HepG2 (cell line): Measurements from ENCODE around the gene OPRL1. TPM values are rescaled to one million over a fixed set of nuclear protein-coding genes. Genes with fewer than 3 reads are reported as not detected.

Experiments
- BHLHE40 ChIP-seq: IDR thresholded peaks from 2 replicates; pipeline ENCODE4 v1.6.1; 2011; ENCODE audit warnings: low read length, improper control_type of control experiment
- CENPBD1 ChIP-seq: sonication (generic); formaldehyde crosslinking; IDR thresholded peaks from 2 replicates; pipeline ENCODE4 v1.8.0; 2022; ENCODE audit warnings: missing genetic modification reagents, low read depth, mild to moderate bottlenecking, borderline replicate concordance
- CERS6 ChIP-seq: sonication (generic); formaldehyde crosslinking; IDR thresholded peaks from 2 replicates; pipeline ENCODE4 v1.5.0; 2020; ENCODE audit warnings: missing genetic modification reagents
- FOSL1 ChIP-seq: sonication (generic); formaldehyde crosslinking; IDR thresholded peaks from 2 replicates; pipeline ENCODE4 v1.9.0; 2021; ENCODE audit warnings: missing genetic modification reagents, borderline replicate concordance
- FOXJ3 ChIP-seq: sonication (generic); formaldehyde crosslinking; IDR thresholded peaks from 2 replicates; pipeline ENCODE4 v1.4.0; 2020; ENCODE audit warnings: missing genetic modification reagents, mild to moderate bottlenecking, borderline replicate concordance
- GATAD2A ChIP-seq: IDR thresholded peaks from 2 replicates; pipeline ENCODE4 v1.6.1; 2016
- HNF4G ChIP-seq, 2 experiments: sonication (generic) in 1 of 2; formaldehyde crosslinking in 1 of 2; IDR thresholded peaks; 2 replicates each; pipeline versions ENCODE4 v1.4.0 to v1.6.1; 2011 to 2020; ENCODE audit warnings: borderline replicate concordance in 2 of 2, low read depth in 2 of 2, mild to moderate bottlenecking in 2 of 2, low read length in 1 of 2, missing genetic modification reagents in 1 of 2, moderate library complexity in 1 of 2
- IRF1 ChIP-seq: sonication (generic); formaldehyde crosslinking; IDR thresholded peaks from 2 replicates; pipeline ENCODE4 v1.4.0; 2020; ENCODE audit warnings: low read depth, mild to moderate bottlenecking, missing genetic modification reagents
- PAF1 ChIP-seq: IDR thresholded peaks from 2 replicates; pipeline ENCODE4 v1.6.1; 2016; ENCODE audit warnings: missing genetic modification reagents, missing compliant biosample characterization
- PREB ChIP-seq: sonication (generic); formaldehyde crosslinking; IDR thresholded peaks from 2 replicates; pipeline ENCODE4 v1.4.0; 2020; ENCODE audit warnings: missing genetic modification reagents
- SP1 ChIP-seq, 2 experiments: fragments of 450-650 bp in 1 of 2; sonication (generic) in 1 of 2; formaldehyde crosslinking in 1 of 2; IDR thresholded peaks; 2 replicates each; pipeline versions ENCODE4 v1.4.0 to v1.6.1; 2016 to 2020; ENCODE audit warnings: missing genetic modification reagents in 1 of 2
- SP2 ChIP-seq: sonication (generic); formaldehyde crosslinking; IDR thresholded peaks from 2 replicates; pipeline ENCODE4 v1.5.1; 2020; ENCODE audit warnings: mild to moderate bottlenecking, missing genetic modification reagents
- ZFX ChIP-seq: sonication (generic); formaldehyde crosslinking; IDR thresholded peaks from 2 replicates; pipeline ENCODE4 v1.4.0; 2020; ENCODE audit warnings: mild to moderate bottlenecking, low read depth, missing genetic modification reagents, moderate library complexity
- ZNF343 ChIP-seq: sonication (generic); formaldehyde crosslinking; IDR thresholded peaks from 2 replicates; pipeline ENCODE4 v1.4.0; 2020; ENCODE audit warnings: mild to moderate bottlenecking, missing genetic modification reagents
- ZNF615 ChIP-seq: sonication (generic); formaldehyde crosslinking; IDR thresholded peaks from 2 replicates; pipeline ENCODE4 v1.5.0; 2020; ENCODE audit warnings: mild to moderate bottlenecking, missing genetic modification reagents, borderline replicate concordance
- ZNF687 ChIP-seq: sonication (generic); formaldehyde crosslinking; IDR thresholded peaks from 2 replicates; pipeline ENCODE4 v1.5.1; 2020; ENCODE audit warnings: mild to moderate bottlenecking, missing genetic modification reagents, moderate library complexity
- ZNF703 ChIP-seq: sonication (generic); formaldehyde crosslinking; IDR thresholded peaks from 2 replicates; pipeline ENCODE4 v1.5.1; 2020; ENCODE audit warnings: missing genetic modification reagents, mild to moderate bottlenecking, moderate library complexity, borderline replicate concordance
- ZZZ3 ChIP-seq: sonication (generic); formaldehyde crosslinking; IDR thresholded peaks from 2 replicates; pipeline ENCODE4 v1.4.0; 2020; ENCODE audit warnings: missing genetic modification reagents, mild to moderate bottlenecking, borderline replicate concordance
- polyA plus RNA-seq, 8 experiments: library from polyadenylated mRNA; depleted of rRNA in 3 of 8; stranded (reverse) in 7 of 8; unstranded in 1 of 8; fragments of >200 nt; fragmentation: Illumina TruSeq in 4 of 8; extraction: Trizol in 4 of 8; gene quantifications; 2 replicates each; pipeline versions ENCODE4 v1.2.1 to v1.2.3, GENCODE V29; 2011 to 2016; ENCODE audit warnings: low read depth in 4 of 8, missing spikeins in 1 of 8, mixed read lengths in 1 of 8; ENCODE audit not compliant: insufficient read depth in 1 of 8
- total RNA-seq, 5 experiments: library from RNA; depleted of rRNA; stranded (reverse); fragments of >200 nt; fragmentation: Illumina TruSeq; extraction: Trizol; gene quantifications; 2 replicates each; pipeline ENCODE4 v1.2.3, GENCODE V29; 2016; ENCODE audit warnings: low read depth in 1 of 5

Gene OPRL1
- total and polyA plus RNA-seq, 2 of the 13 experiments (the other 11 are each of a cell fraction or from before 2014, with no cell fraction given) = 0.35 to 0.71 TPM

GRCh38 chr20:64064145-64064698 is 15.7 kb upstream of the OPRL1 start (continued):
- TF ChIP-seq SP2 (CRISPR knock-in tag) (peak; percentile 14; the same call in 1 of the 2 replicates), ZNF615 (CRISPR knock-in tag) (peak; percentile 56; the same call in 1 of the 2 replicates), ZNF687 (CRISPR knock-in tag) (peak; percentile 62), PAF1 (CRISPR knock-in tag) (0 out of 2 replicates have a peak, but pooled peaks have one; percentile 24), SP1 (IDR thresholded peaks at IDR 0.05) (no peak), SP1 (CRISPR knock-in tag; IDR thresholded peaks at IDR 0.05) (peak; percentile 1; the same call in 1 of the 2 replicates), ZNF703 (0 out of 2 replicates have a peak, but pooled peaks have one; percentile 22), PREB (CRISPR knock-in tag) (no peak), FOSL1 (CRISPR knock-in tag) (no peak), ZFX (CRISPR knock-in tag) (no peak), ZZZ3 (0 out of 2 replicates have a peak, but pooled peaks have one; percentile 58), HNF4G (IDR thresholded peaks at IDR 0.05; ENCODE audit: borderline replicate concordance, low read depth, low read length) (no peak; the same call in 1 of the 2 replicates), HNF4G (CRISPR knock-in tag; IDR thresholded peaks at IDR 0.05; ENCODE audit: borderline replicate concordance, low read depth) (0 out of 2 replicates have a peak, but pooled peaks have one; percentile 40), CENPBD1 (CRISPR knock-in tag) (0 out of 2 replicates have a peak, but pooled peaks have one; percentile 40), ZNF343 (0 out of 2 replicates have a peak, but pooled peaks have one; percentile 55), IRF1 (CRISPR knock-in tag) (peak; percentile 64; the same call in 1 of the 2 replicates), BHLHE40 (peak; percentile 71; the same call in 1 of the 2 replicates), CERS6 (CRISPR knock-in tag) (no peak; the same call in 1 of the 2 replicates), GATAD2A (CRISPR knock-in tag) (no peak; the same call in 1 of the 2 replicates), FOXJ3 (CRISPR knock-in tag) (no peak)
